GM18867 (cell line): ENCODE data around the gene MYO1D.
A peak's percentile ranks its signal among the peaks of the same experiment; 100 is the strongest.
"Not testable (repeated sequence)": the region's sequence is repeated elsewhere in the genome, so short reads cannot be mapped to it uniquely, and the experiment has no call there.

Source experiments
- ATAC-seq: cut with Tn5 transposase; IDR thresholded peaks from one replicate; pipeline ENCODE4 v1.9.1; 2021; ENCODE audit warnings: mild to moderate bottlenecking, moderate library complexity; ENCODE audit not compliant: unreplicated experiment

The MYO1D gene

GRCh38 chr17:32481193-32481592, 395.7 kb downstream of the MYO1D start:
- ATAC-seq, result no peak

- ATAC-seq, result no peak
Measured at GRCh38 chr17:32479074-32479617, 397.8 kb downstream of the MYO1D start.

DNA sequence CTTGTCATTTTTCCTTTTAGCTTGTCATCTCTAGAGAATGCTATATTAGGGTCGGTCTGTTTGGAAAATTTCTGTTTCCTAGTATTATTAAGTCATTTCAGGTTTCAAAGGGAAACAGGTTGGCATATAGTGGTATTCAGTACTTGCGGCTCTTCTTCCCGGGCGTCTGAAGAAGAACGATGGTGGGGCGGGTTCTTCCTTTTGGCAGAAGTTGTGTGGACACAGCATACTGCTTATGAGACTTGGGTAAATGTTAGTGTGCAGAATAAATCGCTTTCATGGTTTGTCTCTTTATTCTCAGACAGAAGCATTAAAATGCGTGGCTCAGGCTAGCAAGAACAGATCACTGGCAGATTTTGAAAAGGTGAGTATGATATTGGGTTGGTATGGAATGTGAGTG, 399.7 kb downstream of the MYO1D start:
- no peak for ATAC-seq

- no peak for ATAC-seq
Measured at GRCh38 chr17:32475258-32475657, 401.7 kb downstream of the MYO1D start.

DNA sequence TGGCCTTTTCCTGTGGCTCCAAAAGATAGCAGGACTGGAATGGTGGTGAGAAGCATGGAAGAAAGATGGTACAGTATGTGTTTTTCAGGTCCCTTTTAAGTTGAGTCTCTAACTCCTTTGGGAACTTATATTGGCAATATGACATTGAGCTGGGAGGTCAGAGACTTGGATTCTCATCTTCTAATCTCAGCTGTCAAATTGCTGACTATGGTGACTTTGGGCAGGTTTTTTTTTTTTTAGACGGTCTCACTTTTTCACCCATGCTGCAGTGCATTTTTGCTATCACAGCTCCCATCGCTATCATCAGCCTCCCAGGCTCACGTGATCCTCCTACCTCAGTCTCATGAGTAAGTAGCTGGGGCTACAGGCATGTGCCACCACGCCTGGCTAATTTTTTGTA, 405.3 kb downstream of the MYO1D start:
- no peak for ATAC-seq

- ATAC-seq, result no peak
Measured at GRCh38 chr17:32470405-32471167, 406.3 kb downstream of the MYO1D start.

DNA sequence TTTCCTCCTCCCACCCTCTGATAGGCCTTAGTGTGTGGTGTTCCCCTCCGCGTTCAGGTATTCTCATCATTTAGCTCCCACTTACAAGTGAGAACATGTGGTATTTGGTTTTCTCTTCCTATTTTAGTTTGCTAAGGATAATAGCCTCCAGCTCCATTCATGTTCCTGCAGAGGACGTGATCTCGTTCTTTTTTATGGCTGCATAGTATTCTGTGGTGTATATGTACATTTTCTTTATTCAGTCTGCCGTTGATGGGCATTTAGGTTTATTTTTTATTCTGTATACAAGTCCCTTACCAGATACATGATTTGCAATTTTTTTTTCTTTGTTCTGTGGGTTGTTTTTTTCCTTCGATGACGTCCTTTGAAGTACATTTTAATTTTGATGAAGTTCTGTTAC, 409.0 kb downstream of the MYO1D start:
- ATAC-seq, result no peak

GRCh38 chr17:32464374-32464773, 412.6 kb downstream of the MYO1D start:
- no peak for ATAC-seq

- ATAC-seq, result no peak
Measured at GRCh38 chr17:32463304-32463703, 413.6 kb downstream of the MYO1D start.

DNA sequence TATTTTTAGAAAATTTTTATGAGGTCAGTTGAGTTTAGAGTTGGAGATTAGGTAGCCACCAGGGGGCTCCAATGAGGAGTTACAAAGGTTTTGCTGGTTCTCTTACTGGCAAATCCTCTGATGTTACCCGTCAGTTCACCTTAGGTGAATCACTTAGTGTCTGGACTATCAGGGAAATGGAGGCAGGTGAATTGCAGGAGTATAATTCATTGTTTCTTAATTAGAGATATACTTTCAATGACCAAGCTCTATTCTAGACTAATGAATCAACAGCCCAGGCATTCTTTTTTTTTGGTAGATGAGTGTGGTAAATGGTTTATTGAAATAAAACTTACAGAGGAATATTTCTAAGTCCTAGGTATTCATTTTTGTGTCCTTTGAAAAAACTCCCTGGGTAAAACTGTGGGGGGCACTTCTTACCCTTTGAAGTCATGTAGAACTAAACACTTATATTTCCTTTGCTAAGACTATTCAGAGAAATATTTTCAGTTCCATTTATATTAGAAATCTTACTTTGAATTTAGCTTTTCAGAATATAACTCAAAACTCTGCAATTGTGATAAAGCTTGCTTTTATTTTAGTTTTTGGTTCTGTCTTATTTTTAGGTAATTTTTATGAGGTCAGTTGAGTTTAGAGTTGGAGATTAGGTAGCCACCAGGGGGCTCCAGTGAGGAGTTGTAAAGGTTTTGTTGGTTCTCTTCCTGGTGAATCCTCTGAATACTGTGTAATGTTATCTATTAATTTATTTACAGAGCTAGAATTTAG, 414.9 kb downstream of the MYO1D start:
- ATAC-seq, result no peak

DNA sequence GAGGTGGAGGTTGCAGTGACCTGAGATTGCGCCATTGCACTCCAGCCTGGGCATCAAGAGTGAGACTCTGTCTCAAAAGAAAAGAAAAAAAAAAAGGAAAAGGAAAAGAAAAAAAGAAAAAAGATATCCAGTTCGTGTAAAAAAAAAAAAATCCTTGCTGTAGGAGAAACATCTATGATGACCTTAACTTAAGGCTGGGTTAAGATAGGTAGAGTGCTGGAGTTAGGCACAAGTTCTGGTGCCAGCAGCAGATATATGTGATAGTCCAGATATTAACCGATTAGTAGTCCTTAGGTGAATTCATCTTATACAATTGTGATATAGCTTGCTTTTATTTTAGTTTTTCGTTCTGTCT, 415.4 kb downstream of the MYO1D start:
- ATAC-seq, result no peak

DNA sequence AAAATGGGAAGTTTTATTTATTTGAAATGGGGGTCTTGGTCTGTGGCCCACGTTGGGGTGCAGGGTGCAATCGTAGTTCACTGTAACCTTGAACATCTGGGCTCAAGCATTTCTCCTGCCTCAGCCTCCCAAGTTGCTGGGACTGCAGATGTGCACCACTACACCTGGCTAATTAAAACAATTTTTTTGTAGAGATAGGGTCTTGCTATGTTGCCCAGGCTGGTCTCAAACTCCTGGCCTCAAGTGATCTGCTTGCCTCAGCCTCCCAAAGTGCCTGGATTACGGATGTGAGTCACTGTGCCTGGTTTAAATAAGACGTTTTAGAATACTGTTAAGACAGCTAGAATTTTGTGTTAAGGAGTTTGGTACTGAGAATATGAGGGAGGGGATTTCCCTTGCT, 416.9 kb downstream of the MYO1D start:
- no peak for ATAC-seq

DNA sequence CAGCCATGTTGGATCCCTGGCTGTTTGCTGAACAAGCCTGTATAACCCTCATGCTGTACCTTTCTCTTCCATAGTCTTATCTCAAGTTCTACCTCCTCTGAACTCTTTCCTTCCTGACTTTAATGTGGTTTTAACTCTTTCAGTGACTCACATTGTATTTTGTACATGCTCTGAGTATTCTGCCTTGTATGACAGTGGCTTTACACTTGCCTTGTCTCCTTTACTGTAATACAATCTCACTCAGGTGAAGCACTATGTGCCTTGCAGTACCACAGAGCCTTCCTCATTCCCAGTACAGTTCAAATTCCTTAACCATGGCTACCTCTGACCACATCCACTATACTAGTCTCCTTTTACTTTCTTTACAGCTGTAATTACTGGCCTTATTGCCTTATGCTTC, 418.6 kb downstream of the MYO1D start:
- ATAC-seq, result no peak

- ATAC-seq, result no peak
Measured at GRCh38 chr17:32453370-32453769, 423.6 kb downstream of the MYO1D start.

- ATAC-seq, result no peak
Measured at GRCh38 chr17:32452281-32452680, 424.6 kb downstream of the MYO1D start.

- no peak for ATAC-seq
Measured at GRCh38 chr17:32451879-32452278, 425.0 kb downstream of the MYO1D start.

- ATAC-seq, result not testable (repeated sequence)
Measured at GRCh38 chr17:32450379-32450778, 426.5 kb downstream of the MYO1D start.

GRCh38 chr17:32449963-32450362, 427.0 kb downstream of the MYO1D start:
- ATAC-seq, result no peak

DNA sequence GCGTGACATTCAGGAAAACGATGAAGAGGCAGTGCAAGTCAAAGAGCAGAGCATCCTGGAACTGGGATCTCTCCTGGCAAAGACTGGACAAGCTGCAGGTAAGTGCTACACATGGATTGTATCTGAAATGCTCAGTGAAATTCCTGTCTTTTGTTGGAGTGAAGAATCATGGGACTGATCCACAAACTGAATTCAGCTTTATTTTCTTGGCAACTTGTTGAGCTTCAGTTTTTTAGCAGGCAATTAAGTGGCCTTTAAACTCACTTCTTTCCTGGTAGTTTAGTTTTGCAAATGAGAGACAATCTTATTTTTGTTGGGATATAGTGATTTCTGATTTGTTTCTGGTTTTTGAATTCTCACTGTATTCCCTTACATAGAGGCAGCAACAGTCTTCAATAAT, 430.0 kb downstream of the MYO1D start:
- ATAC-seq, result no peak

GRCh38 chr17:32445971-32446370, 431.0 kb downstream of the MYO1D start:
- ATAC-seq, result no peak

GRCh38 chr17:32445497-32445896, 431.4 kb downstream of the MYO1D start:
- ATAC-seq, result no peak

DNA sequence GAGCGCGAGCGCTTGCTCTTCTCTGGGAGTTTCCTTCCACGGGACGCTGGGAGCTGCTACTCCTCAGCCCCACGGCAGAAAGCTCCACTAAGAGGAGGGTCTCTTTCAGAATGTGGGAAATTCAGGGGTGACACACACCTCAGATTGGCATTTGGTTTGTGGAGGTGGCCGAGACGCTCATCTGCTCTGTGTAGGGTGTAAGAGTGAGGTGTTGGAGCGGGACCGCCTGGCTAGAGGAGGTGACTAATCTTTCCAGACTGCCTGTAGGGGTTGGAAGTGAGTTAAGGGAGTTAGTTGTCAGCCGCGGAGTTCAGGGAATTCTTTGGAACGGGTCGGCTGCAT, 431.9 kb downstream of the MYO1D start:
- peak; percentile 11 for ATAC-seq
